GM23338 (cell line): ENCODE measurements around the gene CCL13. TPM values are rescaled to one million over a fixed set of nuclear protein-coding genes. Genes with fewer than 3 reads are reported as not detected.

ENCODE experiments used
- ATAC-seq: fragments of 200-7000 bp; cut with Tn5 transposase; 3 replicates; pipeline ENCODE4 v1.9.1; 2020
- DNase-seq: peaks from one replicate; pipeline ENCODE4 v3.0.0-alpha.2; 2015; ENCODE audit warnings: low spot score
- H2AFZ ChIP-seq: fragments of 200-600 bp; sonication (generic); 2 replicates; pipeline ENCODE4 v1.8.0; 2016; ENCODE audit warnings: antibody characterized with exemption, mild to moderate bottlenecking, moderate library complexity
- H3F3A ChIP-seq: fragments of 200-600 bp; sonication (generic); replicated peaks from 2 replicates; pipeline ENCODE4 v1.8.0; 2017; ENCODE audit warnings: antibody characterized with exemption, mixed run types, low read depth
- H3K27ac ChIP-seq: fragments of 200-600 bp; sonication (generic); 2 replicates; pipeline ENCODE4 v1.6.1; 2016; ENCODE audit warnings: low read depth
- H3K27me3 ChIP-seq: fragments of 200-600 bp; sonication (generic); 2 replicates; pipeline ENCODE4 v1.8.0; 2016; ENCODE audit warnings: mild to moderate bottlenecking, mixed run types, moderate library complexity; ENCODE audit not compliant: insufficient read depth
- H3K36me3 ChIP-seq: fragments of 200-600 bp; sonication (generic); 2 replicates; pipeline ENCODE4 v1.8.0; 2016; ENCODE audit warnings: mild to moderate bottlenecking; ENCODE audit not compliant: insufficient read depth
- H3K4me1 ChIP-seq: fragments of 200-600 bp; sonication (generic); 2 replicates; pipeline ENCODE4 v1.8.0; 2016; ENCODE audit warnings: mild to moderate bottlenecking, moderate library complexity; ENCODE audit not compliant: insufficient read depth
- H3K4me2 ChIP-seq: fragments of 200-600 bp; sonication (generic); 2 replicates; pipeline ENCODE4 v1.7.1; 2017; ENCODE audit warnings: mixed run types
- H3K4me3 ChIP-seq: fragments of 200-600 bp; sonication (generic); 2 replicates; pipeline ENCODE4 v1.6.1; 2016; ENCODE audit warnings: mixed run types
- H3K79me2 ChIP-seq: fragments of 200-600 bp; sonication (generic); replicated peaks from 2 replicates; pipeline ENCODE4 v1.8.0; 2017; ENCODE audit warnings: mild to moderate bottlenecking; ENCODE audit not compliant: insufficient read depth
- H3K9me2 ChIP-seq: fragments of 200-600 bp; sonication (generic); 2 replicates; pipeline ENCODE4 v1.8.0; 2017; ENCODE audit not compliant: insufficient read depth
- H4K20me1 ChIP-seq: fragments of 200-600 bp; sonication (generic); replicated peaks from 2 replicates; pipeline ENCODE4 v1.8.0; 2017; ENCODE audit warnings: mild to moderate bottlenecking; ENCODE audit not compliant: insufficient read depth
- H3K27ac Mint-ChIP-seq: 2 replicates; pipeline ENCODE4 v1.8.0; 2020; ENCODE audit warnings: inconsistent platforms, mild to moderate bottlenecking, moderate library complexity, mixed read lengths
- H3K27me3 Mint-ChIP-seq: 3 replicates; pipeline ENCODE4 v1.8.0; 2022; ENCODE audit warnings: low read depth, mild to moderate bottlenecking, moderate library complexity, mixed read lengths, inconsistent platforms; ENCODE audit not compliant: insufficient read depth, poor library complexity
- H3K36me3 Mint-ChIP-seq: 3 replicates; pipeline ENCODE4 v1.8.0; 2021; ENCODE audit warnings: low read depth, mild to moderate bottlenecking, inconsistent platforms, moderate library complexity, mixed read lengths
- H3K4me1 Mint-ChIP-seq: 3 replicates; pipeline ENCODE4 v1.8.0; 2020; ENCODE audit warnings: mild to moderate bottlenecking, inconsistent platforms, mixed read lengths
- H3K4me3 Mint-ChIP-seq: 3 replicates; pipeline ENCODE4 v1.8.0; 2021; ENCODE audit warnings: moderate library complexity, mild to moderate bottlenecking, inconsistent platforms, mixed read lengths
- H3K9me3 Mint-ChIP-seq: 3 replicates; pipeline ENCODE4 v1.8.0; 2020; ENCODE audit warnings: moderate library complexity, mild to moderate bottlenecking, inconsistent platforms, mixed read lengths
- CREB1 ChIP-seq: fragments of 250-450 bp; sonication (Bioruptor Pico); IDR thresholded peaks from 2 replicates; pipeline ENCODE4 v1.5.0; 2020; ENCODE audit warnings: low read depth, mild to moderate bottlenecking, moderate library complexity
- ETS1 ChIP-seq: IDR thresholded peaks from 2 replicates; pipeline ENCODE4 v1.6.1; 2016; ENCODE audit warnings: antibody characterized with exemption
- EZH2phosphoT487 ChIP-seq: fragments of 200-600 bp; sonication (generic); IDR thresholded peaks from one replicate; pipeline ENCODE4 v1.8.1; 2018; ENCODE audit warnings: antibody characterized with exemption; ENCODE audit not compliant: unreplicated experiment
- JUNB ChIP-seq: IDR thresholded peaks from one replicate; pipeline ENCODE4 v1.6.1; 2016; ENCODE audit warnings: antibody characterized with exemption; ENCODE audit not compliant: unreplicated experiment
- POLR2AphosphoS5 ChIP-seq: IDR thresholded peaks from 2 replicates; pipeline ENCODE4 v1.6.1; 2016; ENCODE audit warnings: antibody characterized with exemption, low read depth
- STAT1 ChIP-seq: IDR thresholded peaks from one replicate; pipeline ENCODE4 v1.6.1; 2016; ENCODE audit warnings: antibody characterized with exemption; ENCODE audit not compliant: unreplicated experiment
- ZNF114 ChIP-seq: fragments of 250-450 bp; sonication (Bioruptor Pico); IDR thresholded peaks from 2 replicates; pipeline ENCODE4 v1.5.0; 2020; ENCODE audit warnings: mild to moderate bottlenecking, moderate library complexity
- ZNF331 ChIP-seq: fragments of 250-450 bp; sonication (Bioruptor Pico); IDR thresholded peaks from 2 replicates; pipeline ENCODE4 v1.5.0; 2020; ENCODE audit warnings: low read depth, mild to moderate bottlenecking, moderate library complexity
- ZNF462 ChIP-seq: fragments of 250-450 bp; sonication (Bioruptor Pico); IDR thresholded peaks from 2 replicates; pipeline ENCODE4 v1.5.0; 2020; ENCODE audit warnings: mild to moderate bottlenecking, moderate library complexity
- polyA plus RNA-seq: library from polyadenylated mRNA; unstranded; fragments of >200 nt; fragmentation: Nextera tagmentation; extraction: Ambion mirVana; gene quantifications from 2 replicates; pipeline ENCODE4 v1.2.1, GENCODE V29; 2016
- total RNA-seq: library from RNA; depleted of rRNA; stranded (reverse); fragments of >200 nt; shearing (Covaris generic); gene quantifications from 2 replicates; pipeline ENCODE4 v1.2.3, GENCODE V29; 2014
- TF ChIP-seq, protein P1 (sequence below): IDR thresholded peaks from one replicate; pipeline ENCODE4 v1.6.1; 2018; ENCODE audit warnings: antibody characterized with exemption; ENCODE audit not compliant: unreplicated experiment
- TF ChIP-seq, protein P2 (sequence below), 2 experiments: fragments of 200-600 bp in 1 of 2; sonication (generic) in 1 of 2; conservative IDR thresholded peaks; 2 replicates each; pipeline versions ENCODE4 v1.5.1 to v1.6.1; 2016 to 2017; ENCODE audit warnings: antibody characterized with exemption in 2 of 2, low read depth in 2 of 2, mild to moderate bottlenecking in 2 of 2, moderate library complexity in 1 of 2

CCL13 gene
- total and polyA plus RNA-seq, 2 experiments from 2014 or later = not detected

DNA sequence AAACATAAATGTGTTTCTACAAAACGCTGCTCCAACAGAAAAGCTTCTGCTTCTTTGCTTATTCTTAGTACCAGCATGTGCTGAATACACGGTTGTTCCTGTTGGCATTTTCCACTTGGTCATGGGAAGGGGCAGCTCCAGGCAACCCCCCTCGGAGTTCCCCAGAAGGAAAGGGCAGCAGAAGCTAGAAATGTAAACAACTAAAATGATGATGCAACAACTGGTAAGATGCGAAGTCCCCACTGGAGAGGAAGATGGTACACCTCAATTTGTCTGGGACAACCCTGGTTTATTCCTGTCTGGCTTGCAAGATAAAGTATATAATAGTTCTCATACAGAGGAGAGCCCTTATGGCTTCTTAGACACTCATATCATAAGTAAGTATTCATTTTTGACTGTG is 9.2 kb upstream of the CCL13 start:
- H3K27ac ChIP-seq = no peak overlapping the region
- Mint-ChIP-seq H3K9me3 (no peaks in the 10 kb centered on the region; the same call in 2 of the 3 replicates), H3K4me3 (no peak overlapping the region), H3K27me3 (no peaks in the 10 kb centered on the region), H3K4me1 (no peaks in the 10 kb centered on the region), H3K27ac (no peak overlapping the region), H3K36me3 (no peaks in the 10 kb centered on the region)
- no peak overlapping the region for H2AFZ ChIP-seq
- no peak overlapping the region for H3K4me3 ChIP-seq
- H4K20me1 ChIP-seq = no peaks in the 10 kb centered on the region; the same call in 1 of the 2 replicates
- H3F3A ChIP-seq = no peaks in the 10 kb centered on the region
- no peak overlapping the region for H3K4me2 ChIP-seq
- ATAC-seq (no peak), DNase-seq (no peak)
- H3K27me3 ChIP-seq = no peaks in the 10 kb centered on the region
- no peaks in the 10 kb centered on the region for H3K4me1 ChIP-seq
- no peaks in the 10 kb centered on the region for H3K36me3 ChIP-seq
- TF ChIP-seq ZNF331 (CRISPR knock-in tag) (no peak), STAT1 (no peak), EZH2phosphoT487 (no peak), ZNF114 (CRISPR knock-in tag) (no peak), ZNF462 (CRISPR knock-in tag) (no peak), POLR2AphosphoS5 (no peak), CREB1 (CRISPR knock-in tag) (no peak), JUNB (no peak), ETS1 (no peak)
- TF ChIP-seq, protein P1, sequence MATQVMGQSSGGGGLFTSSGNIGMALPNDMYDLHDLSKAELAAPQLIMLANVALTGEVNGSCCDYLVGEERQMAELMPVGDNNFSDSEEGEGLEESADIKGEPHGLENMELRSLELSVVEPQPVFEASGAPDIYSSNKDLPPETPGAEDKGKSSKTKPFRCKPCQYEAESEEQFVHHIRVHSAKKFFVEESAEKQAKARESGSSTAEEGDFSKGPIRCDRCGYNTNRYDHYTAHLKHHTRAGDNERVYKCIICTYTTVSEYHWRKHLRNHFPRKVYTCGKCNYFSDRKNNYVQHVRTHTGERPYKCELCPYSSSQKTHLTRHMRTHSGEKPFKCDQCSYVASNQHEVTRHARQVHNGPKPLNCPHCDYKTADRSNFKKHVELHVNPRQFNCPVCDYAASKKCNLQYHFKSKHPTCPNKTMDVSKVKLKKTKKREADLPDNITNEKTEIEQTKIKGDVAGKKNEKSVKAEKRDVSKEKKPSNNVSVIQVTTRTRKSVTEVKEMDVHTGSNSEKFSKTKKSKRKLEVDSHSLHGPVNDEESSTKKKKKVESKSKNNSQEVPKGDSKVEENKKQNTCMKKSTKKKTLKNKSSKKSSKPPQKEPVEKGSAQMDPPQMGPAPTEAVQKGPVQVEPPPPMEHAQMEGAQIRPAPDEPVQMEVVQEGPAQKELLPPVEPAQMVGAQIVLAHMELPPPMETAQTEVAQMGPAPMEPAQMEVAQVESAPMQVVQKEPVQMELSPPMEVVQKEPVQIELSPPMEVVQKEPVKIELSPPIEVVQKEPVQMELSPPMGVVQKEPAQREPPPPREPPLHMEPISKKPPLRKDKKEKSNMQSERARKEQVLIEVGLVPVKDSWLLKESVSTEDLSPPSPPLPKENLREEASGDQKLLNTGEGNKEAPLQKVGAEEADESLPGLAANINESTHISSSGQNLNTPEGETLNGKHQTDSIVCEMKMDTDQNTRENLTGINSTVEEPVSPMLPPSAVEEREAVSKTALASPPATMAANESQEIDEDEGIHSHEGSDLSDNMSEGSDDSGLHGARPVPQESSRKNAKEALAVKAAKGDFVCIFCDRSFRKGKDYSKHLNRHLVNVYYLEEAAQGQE = no peak
- TF ChIP-seq, protein P2, sequence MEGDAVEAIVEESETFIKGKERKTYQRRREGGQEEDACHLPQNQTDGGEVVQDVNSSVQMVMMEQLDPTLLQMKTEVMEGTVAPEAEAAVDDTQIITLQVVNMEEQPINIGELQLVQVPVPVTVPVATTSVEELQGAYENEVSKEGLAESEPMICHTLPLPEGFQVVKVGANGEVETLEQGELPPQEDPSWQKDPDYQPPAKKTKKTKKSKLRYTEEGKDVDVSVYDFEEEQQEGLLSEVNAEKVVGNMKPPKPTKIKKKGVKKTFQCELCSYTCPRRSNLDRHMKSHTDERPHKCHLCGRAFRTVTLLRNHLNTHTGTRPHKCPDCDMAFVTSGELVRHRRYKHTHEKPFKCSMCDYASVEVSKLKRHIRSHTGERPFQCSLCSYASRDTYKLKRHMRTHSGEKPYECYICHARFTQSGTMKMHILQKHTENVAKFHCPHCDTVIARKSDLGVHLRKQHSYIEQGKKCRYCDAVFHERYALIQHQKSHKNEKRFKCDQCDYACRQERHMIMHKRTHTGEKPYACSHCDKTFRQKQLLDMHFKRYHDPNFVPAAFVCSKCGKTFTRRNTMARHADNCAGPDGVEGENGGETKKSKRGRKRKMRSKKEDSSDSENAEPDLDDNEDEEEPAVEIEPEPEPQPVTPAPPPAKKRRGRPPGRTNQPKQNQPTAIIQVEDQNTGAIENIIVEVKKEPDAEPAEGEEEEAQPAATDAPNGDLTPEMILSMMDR (conservative IDR thresholded peaks at IDR 0.05; ENCODE audit: low read depth in 2 of 2) = no peak
- H3K9me2 ChIP-seq = peaks cover 6% of the 10 kb centered on the region; the same call in 1 of the 2 replicates
- H3K79me2 ChIP-seq = no peaks in the 10 kb centered on the region
